Activated CD8-positive, alpha-beta memory T cell treated with anti-CD3 and anti-CD28 coated beads, Interleukin-2, amount 50 U/mL, for 1 hour (primary cell): Measurements from ENCODE around the gene EIF4A2.

Source experiments
- DNase-seq: peaks from one replicate; pipeline ENCODE4 v3.0.0-alpha.2; 2020; ENCODE audit errors: extremely low read depth

EIF4A2 gene

GRCh38 chr3:186783058-186783730, at the start of gene EIF4A2:
Gene EIF4A2, plus strand, starts transcription at chr3:186783577. Its CDS starts 34 bp downstream, at chr3:186783611.
- DNase-seq, result peak; percentile 84

GRCh38 chr3:186742618-186743380, 40.6 kb upstream of the EIF4A2 start:
- no peak for DNase-seq

GRCh38 chr3:186743666-186744065, 39.7 kb upstream of the EIF4A2 start:
- no peak for DNase-seq

- no peak for DNase-seq
These were observed 37.4 kb upstream of the EIF4A2 start for GRCh38 chr3:186746008-186746407.

- no peak for DNase-seq
These were observed 33.1 kb upstream of the EIF4A2 start for GRCh38 chr3:186750316-186750715.

- no peak for DNase-seq
These were observed 31.9 kb upstream of the EIF4A2 start for GRCh38 chr3:186751480-186751879.

- no peak for DNase-seq
These were observed 29.4 kb upstream of the EIF4A2 start for GRCh38 chr3:186754006-186754405.

- DNase-seq, result no peak
These were observed 28.5 kb upstream of the EIF4A2 start for GRCh38 chr3:186754871-186755270.

GRCh38 chr3:186757214-186757613, 26.2 kb upstream of the EIF4A2 start:
- DNase-seq, result no peak

- no peak for DNase-seq
These were observed 25.6 kb upstream of the EIF4A2 start for GRCh38 chr3:186757686-186758220.

GRCh38 chr3:186759231-186759930, 24.0 kb upstream of the EIF4A2 start:
- no peak for DNase-seq

- DNase-seq, result no peak
These were observed 23.1 kb upstream of the EIF4A2 start for GRCh38 chr3:186760141-186760833.

GRCh38 chr3:186760897-186761447, 22.4 kb upstream of the EIF4A2 start:
- no peak for DNase-seq

- no peak for DNase-seq
These were observed 11.1 kb upstream of the EIF4A2 start for GRCh38 chr3:186772281-186772694.

- peak; percentile 13 for DNase-seq
These were observed 10.5 kb upstream of the EIF4A2 start for GRCh38 chr3:186772701-186773417.

GRCh38 chr3:186775999-186776398, 7.4 kb upstream of the EIF4A2 start:
- DNase-seq, result no peak

GRCh38 chr3:186779204-186779603, 4.2 kb upstream of the EIF4A2 start:
- no peak for DNase-seq

GRCh38 chr3:186782542-186783057, 777 bp upstream of the EIF4A2 start:
- DNase-seq, result no peak

GRCh38 chr3:186783731-186784515, 546 bp downstream of the EIF4A2 start:
- DNase-seq, result peak; percentile 49
